ENCODE results near the gene SERP2.
A peak's percentile ranks its signal among the peaks of the same experiment; 100 is the strongest.

Gene SERP2

DNA sequence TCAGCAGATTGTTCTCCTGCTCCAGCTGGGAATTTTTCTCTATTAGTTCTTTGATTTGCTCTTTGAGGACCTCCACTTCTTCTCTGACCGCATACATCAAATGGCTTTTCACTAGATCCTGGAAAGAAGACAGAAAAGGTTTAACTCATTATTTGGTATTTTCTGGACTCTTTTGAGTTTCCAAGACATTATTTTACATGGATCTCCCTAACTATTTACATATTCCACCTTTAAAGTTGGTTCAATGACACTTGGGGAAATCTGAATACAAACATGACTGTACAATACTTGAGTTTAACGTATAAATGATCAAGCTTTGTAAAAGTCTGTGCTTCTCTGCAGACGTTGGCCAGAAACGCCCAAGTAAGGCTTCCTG is 61.1 kb downstream of the SERP2 start:
- ChIA-PET CTCF (interaction anchor here (1.1 to 4.9 kb wide), 5 partner anchors 9 to 529 kb away, joined by 3 to 48 read pairs (median 3); no protein-coding TSS in a partner anchor), POLR2A (no interaction called here)
- DNase-seq (ENCODE audit: extremely low spot score) = no peak
- TF ChIP-seq, protein P1, sequence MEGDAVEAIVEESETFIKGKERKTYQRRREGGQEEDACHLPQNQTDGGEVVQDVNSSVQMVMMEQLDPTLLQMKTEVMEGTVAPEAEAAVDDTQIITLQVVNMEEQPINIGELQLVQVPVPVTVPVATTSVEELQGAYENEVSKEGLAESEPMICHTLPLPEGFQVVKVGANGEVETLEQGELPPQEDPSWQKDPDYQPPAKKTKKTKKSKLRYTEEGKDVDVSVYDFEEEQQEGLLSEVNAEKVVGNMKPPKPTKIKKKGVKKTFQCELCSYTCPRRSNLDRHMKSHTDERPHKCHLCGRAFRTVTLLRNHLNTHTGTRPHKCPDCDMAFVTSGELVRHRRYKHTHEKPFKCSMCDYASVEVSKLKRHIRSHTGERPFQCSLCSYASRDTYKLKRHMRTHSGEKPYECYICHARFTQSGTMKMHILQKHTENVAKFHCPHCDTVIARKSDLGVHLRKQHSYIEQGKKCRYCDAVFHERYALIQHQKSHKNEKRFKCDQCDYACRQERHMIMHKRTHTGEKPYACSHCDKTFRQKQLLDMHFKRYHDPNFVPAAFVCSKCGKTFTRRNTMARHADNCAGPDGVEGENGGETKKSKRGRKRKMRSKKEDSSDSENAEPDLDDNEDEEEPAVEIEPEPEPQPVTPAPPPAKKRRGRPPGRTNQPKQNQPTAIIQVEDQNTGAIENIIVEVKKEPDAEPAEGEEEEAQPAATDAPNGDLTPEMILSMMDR (IDR thresholded peaks at IDR 0.05; ENCODE audit: control extremely low read depth, extremely low read depth, low read depth, missing control alignments) = no peak

GRCh38 chr13:44435142-44435918 is 61.7 kb downstream of the SERP2 start:
- CTCF ChIA-PET = interaction anchor here (1.1 to 4.9 kb wide), 7 partner anchors 8 to 530 kb away, joined by 3 to 48 read pairs (median 9); no protein-coding TSS in a partner anchor
- POLR2A ChIA-PET = interaction anchor here (0.6 kb wide), 2 partner anchors 338 to 556 kb away, joined by 4 to 7 read pairs; no protein-coding TSS in a partner anchor
- TF ChIP-seq, protein P1 (IDR thresholded peaks at IDR 0.05; ENCODE audit: control extremely low read depth, extremely low read depth, low read depth, missing control alignments) = no peak
- DNase-seq (ENCODE audit: extremely low spot score) = peak; percentile 81

GRCh38 chr13:44435919-44436510 is 62.4 kb downstream of the SERP2 start:
- TF ChIP-seq, protein P1 (IDR thresholded peaks at IDR 0.05; ENCODE audit: control extremely low read depth, extremely low read depth, low read depth, missing control alignments) = no peak
- DNase-seq (ENCODE audit: extremely low spot score) = no peak
- ChIA-PET CTCF (interaction anchor here (2.1 to 4.9 kb wide), 6 partner anchors 9 to 530 kb away, joined by 7 to 48 read pairs (median 12); no protein-coding TSS in a partner anchor), POLR2A (no interaction called here)

DNA sequence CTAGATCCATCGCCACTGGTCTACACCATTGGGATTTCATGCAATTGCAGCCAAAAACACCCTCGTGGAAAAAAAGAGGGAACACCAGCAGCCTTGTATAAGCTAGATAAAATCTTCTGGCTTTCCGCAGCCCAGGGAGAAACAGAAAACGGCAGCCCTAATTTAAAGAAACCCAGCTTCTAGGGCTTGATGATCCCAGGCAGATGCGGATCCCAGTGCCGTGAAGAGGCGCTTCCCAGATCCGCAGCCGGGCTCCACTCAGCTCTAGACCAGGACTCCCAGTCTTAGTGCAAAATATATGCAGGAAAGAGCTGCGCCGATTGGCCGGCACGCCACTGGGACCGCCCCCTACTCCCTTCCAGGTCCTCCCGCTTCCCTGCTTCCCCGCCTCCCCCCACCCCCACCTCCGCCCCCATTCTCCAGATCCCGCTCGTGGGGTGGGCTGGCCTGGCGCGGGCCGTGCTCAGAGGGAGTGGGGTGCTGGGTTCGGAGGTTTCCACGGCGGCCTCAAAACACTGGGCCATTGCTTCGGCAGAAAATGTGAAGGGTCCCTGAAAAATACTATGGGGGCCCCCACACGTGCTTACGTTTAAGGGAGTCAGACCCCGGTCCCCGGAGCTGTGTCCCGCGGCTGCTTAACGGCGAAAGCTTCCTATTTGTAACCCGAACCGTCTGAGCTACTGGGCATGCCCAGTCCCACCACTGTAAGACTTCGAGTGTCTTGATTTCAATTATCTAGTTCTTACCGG is 63.1 kb downstream of the SERP2 start:
- TF ChIP-seq, protein P1 (IDR thresholded peaks at IDR 0.05; ENCODE audit: control extremely low read depth, extremely low read depth, low read depth, missing control alignments) = no peak

DNA sequence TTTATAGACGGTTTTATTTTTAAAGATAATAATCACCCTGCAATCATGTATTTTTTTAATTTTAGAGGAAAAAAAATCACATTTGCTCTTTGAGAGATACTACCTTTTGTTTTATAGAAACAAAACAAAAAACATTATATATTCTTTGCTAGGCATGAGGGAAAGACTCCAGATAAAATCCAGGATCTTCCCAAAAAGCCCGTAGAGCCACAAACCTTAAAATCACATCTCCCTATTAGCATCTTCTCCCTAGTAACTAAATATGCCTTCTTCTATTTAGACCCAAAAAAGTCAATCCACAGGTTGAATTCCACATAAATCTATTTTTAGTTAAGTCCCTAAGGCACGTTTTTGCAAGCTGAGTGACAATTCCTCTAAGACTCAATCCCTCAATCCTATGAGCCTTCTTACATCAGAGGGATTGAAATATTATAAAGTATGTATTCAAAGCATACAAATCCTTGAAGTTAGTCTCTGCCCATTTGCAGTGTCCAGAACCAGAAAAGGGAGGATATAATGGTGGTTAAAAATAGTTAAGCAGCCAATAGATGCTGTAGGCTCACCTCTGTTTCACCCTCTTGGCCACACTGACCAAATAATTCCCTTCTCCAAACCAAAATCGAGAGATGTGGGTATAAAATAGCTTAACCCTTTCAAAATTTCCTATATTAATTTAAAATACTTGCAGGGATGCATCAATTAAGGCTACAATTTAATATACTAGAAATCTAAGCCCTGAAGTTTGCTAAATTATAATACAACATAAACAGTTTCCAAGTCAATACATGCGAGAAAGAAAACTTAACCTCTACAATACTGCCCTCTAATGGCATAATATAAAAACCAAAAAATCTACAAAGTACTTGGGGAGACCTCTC is 64.0 kb downstream of the SERP2 start:
- POLR2A ChIA-PET = no interaction called here
- TF ChIP-seq, protein P1 (IDR thresholded peaks at IDR 0.05; ENCODE audit: control extremely low read depth, extremely low read depth, low read depth, missing control alignments) = peak; percentile 27
- DNase-seq (ENCODE audit: extremely low spot score) = peak; percentile 48
- CTCF ChIA-PET = interaction anchor here (1.0 to 4.9 kb wide), 18 partner anchors 11 to 538 kb away, joined by 3 to 48 read pairs (median 5); no protein-coding TSS in a partner anchor

More for the DNA sequence above, 63.1 kb downstream of the SERP2 start:
- CTCF ChIA-PET = interaction anchor here (1.2 to 4.9 kb wide), 14 partner anchors 10 to 537 kb away, joined by 4 to 48 read pairs (median 6); no protein-coding TSS in a partner anchor
- POLR2A ChIA-PET = interaction anchor here (0.6 kb wide), 1 partner anchor 1654 kb away, joined by 3 read pairs; no protein-coding TSS in a partner anchor
- DNase-seq (ENCODE audit: extremely low spot score) = peak; percentile 38

Data from GM10248 (cell line).